HG03457 (cell line): ENCODE data around the gene MCM3AP.

Experiments
- ATAC-seq: cut with Tn5 transposase; IDR thresholded peaks from one replicate; pipeline ENCODE4 v1.9.1; 2021; ENCODE audit warnings: moderate number of reproducible peaks; ENCODE audit not compliant: unreplicated experiment

Gene MCM3AP

GRCh38 chr21:46220275-46220810 lies 65.1 kb downstream of the MCM3AP start:
- no peak for ATAC-seq

GRCh38 chr21:46219591-46220239 lies 65.7 kb downstream of the MCM3AP start:
- no peak for ATAC-seq

- ATAC-seq = no peak
Measured at GRCh38 chr21:46218906-46219590, 66.4 kb downstream of the MCM3AP start.

- no peak for ATAC-seq
Measured at GRCh38 chr21:46217511-46218196, 67.8 kb downstream of the MCM3AP start.

GRCh38 chr21:46216132-46216747 lies 69.2 kb downstream of the MCM3AP start:
- ATAC-seq = no peak

GRCh38 chr21:46215436-46216131 lies 69.8 kb downstream of the MCM3AP start:
- no peak for ATAC-seq

GRCh38 chr21:46214478-46215340 lies 70.7 kb downstream of the MCM3AP start:
- ATAC-seq = no peak

- ATAC-seq = no peak
Measured at GRCh38 chr21:46213620-46214286, 71.7 kb downstream of the MCM3AP start.

- ATAC-seq = no peak
Measured at GRCh38 chr21:46212721-46213484, 72.5 kb downstream of the MCM3AP start.

- ATAC-seq = no peak
Measured at GRCh38 chr21:46211786-46212720, 73.4 kb downstream of the MCM3AP start.

- ATAC-seq = no peak
Measured at GRCh38 chr21:46211376-46211775, 74.0 kb downstream of the MCM3AP start.

GRCh38 chr21:46210378-46211136 lies 74.9 kb downstream of the MCM3AP start:
- no peak for ATAC-seq

- no peak for ATAC-seq
Measured at GRCh38 chr21:46208761-46209721, 76.4 kb downstream of the MCM3AP start.

- ATAC-seq = no peak
Measured at GRCh38 chr21:46207920-46208591, 77.4 kb downstream of the MCM3AP start.
